MM.1S (cell line): ENCODE measurements around the gene PLEKHG1.

ENCODE experiments used
- DNase-seq: peaks from one replicate; pipeline ENCODE4 v3.0.0-alpha.2; 2015
- H2AFZ ChIP-seq: fragments of 300-600 bp; sonication (generic); 2 replicates; pipeline ENCODE4 v1.6.0; 2016; ENCODE audit warnings: antibody characterized with exemption, low read length
- H3F3A ChIP-seq: fragments of 300-600 bp; sonication (generic); 2 replicates; pipeline ENCODE4 v1.6.1; 2016; ENCODE audit warnings: mild to moderate bottlenecking, antibody characterized with exemption, low read length, moderate library complexity, mixed read lengths; ENCODE audit not compliant: insufficient read depth
- H3K27ac ChIP-seq: fragments of 300-600 bp; sonication (generic); 2 replicates; pipeline ENCODE4 v1.5.1; 2016; ENCODE audit warnings: mild to moderate bottlenecking, low read length
- H3K27me3 ChIP-seq: fragments of 300-600 bp; sonication (generic); replicated peaks from 2 replicates; pipeline ENCODE4 v1.6.0; 2016; ENCODE audit warnings: low read length; ENCODE audit not compliant: insufficient read depth
- H3K36me3 ChIP-seq: fragments of 300-600 bp; sonication (generic); replicated peaks from 2 replicates; pipeline ENCODE4 v1.6.1; 2016; ENCODE audit warnings: mild to moderate bottlenecking, low read length, mixed read lengths; ENCODE audit not compliant: insufficient read depth
- H3K4me1 ChIP-seq: fragments of 300-600 bp; sonication (generic); 2 replicates; pipeline ENCODE4 v1.6.1; 2016; ENCODE audit warnings: low read length, mixed read lengths
- H3K4me2 ChIP-seq: fragments of 300-600 bp; sonication (generic); 2 replicates; pipeline ENCODE4 v1.6.0; 2016; ENCODE audit warnings: low read depth, low read length
- H3K4me3 ChIP-seq: fragments of 300-600 bp; sonication (generic); 2 replicates; pipeline ENCODE4 v1.5.1; 2016; ENCODE audit warnings: low read length, mixed read lengths
- H3K79me2 ChIP-seq: fragments of 300-600 bp; sonication (generic); 2 replicates; pipeline ENCODE4 v1.6.1; 2016; ENCODE audit warnings: mixed run types, low read length, mixed read lengths
- H3K9ac ChIP-seq: fragments of 300-600 bp; sonication (generic); 2 replicates; pipeline ENCODE4 v1.6.1; 2016; ENCODE audit warnings: low read length, mixed read lengths
- H3K9me2 ChIP-seq: fragments of 300-600 bp; sonication (generic); replicated peaks from 2 replicates; pipeline ENCODE4 v1.6.1; 2016; ENCODE audit warnings: mild to moderate bottlenecking, low read length, mixed read lengths; ENCODE audit not compliant: insufficient read depth
- H3K9me3 ChIP-seq: fragments of 300-600 bp; sonication (generic); replicated peaks from 2 replicates; pipeline ENCODE4 v1.6.1; 2016; ENCODE audit warnings: mild to moderate bottlenecking, low read length, mixed read lengths; ENCODE audit not compliant: insufficient read depth
- H4K20me1 ChIP-seq: fragments of 300-600 bp; sonication (generic); 2 replicates; pipeline ENCODE4 v1.6.1; 2016; ENCODE audit warnings: mild to moderate bottlenecking, low read length, moderate library complexity, mixed read lengths; ENCODE audit not compliant: insufficient read depth
- EZH2 ChIP-seq: fragments of 300-600 bp; sonication (generic); optimal IDR thresholded peaks from 2 replicates; pipeline ENCODE3; 2017; ENCODE audit warnings: low read depth, mild to moderate bottlenecking, antibody characterized with exemption, low read length, mixed read lengths
- EZH2phosphoT487 ChIP-seq: fragments of 300-600 bp; sonication (generic); IDR thresholded peaks from 2 replicates; pipeline ENCODE4 v1.6.1; 2018; ENCODE audit warnings: antibody characterized with exemption, low read length
- TF ChIP-seq, protein P1 (sequence below): fragments of 300-600 bp; sonication (generic); IDR thresholded peaks from 2 replicates; pipeline ENCODE4 v1.5.1; 2016; ENCODE audit warnings: antibody characterized with exemption, low read length, mixed read lengths

PLEKHG1 gene

DNA sequence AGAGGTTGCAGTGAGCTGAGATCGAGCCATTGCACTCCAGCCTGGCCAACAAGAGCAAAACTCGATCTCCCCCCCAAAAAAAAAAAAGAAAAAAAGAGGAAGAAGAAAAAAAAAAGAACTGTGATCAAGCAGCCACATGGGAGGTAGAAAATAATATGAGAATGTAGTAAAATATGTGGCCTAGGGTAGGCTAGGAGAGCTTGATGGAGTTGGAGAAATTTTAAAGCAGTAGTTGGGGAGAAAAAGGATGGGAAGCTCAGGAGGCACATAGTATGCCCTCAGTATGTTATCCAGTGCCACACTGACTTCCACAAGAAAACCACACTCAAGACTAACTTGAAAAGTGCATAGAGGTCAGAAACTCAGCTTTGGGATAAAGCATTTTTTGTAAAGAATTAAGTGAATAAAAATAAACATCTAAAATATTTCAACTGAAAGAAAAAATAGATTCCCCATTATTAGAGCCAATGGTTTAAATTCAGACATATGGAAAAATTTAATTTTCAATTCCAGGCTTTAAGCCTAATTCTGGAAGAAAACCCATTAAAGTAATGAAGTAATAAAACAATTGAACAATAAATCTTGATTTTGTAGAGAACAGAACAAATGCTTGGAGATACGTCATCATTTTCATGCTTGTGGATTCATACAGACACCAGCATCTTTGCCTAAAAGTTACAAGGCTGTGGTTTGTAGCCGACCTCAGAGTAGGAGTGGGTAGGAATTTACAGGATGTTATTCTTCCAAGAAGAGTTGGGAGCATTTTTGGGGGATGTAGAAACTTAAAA lies 34.7 kb downstream of the PLEKHG1 start:
- Histone ChIP-seq H3K4me1 (peaks cover 3% of the 10 kb centered on the region; the same call in 1 of the 2 replicates), H3K9ac (no peak overlapping the region), H3K4me2 (no peak overlapping the region), H3K9me3 (no peaks in the 10 kb centered on the region), H4K20me1 (no peaks in the 10 kb centered on the region), H3K36me3 (no peaks in the 10 kb centered on the region), H3K9me2 (no peaks in the 10 kb centered on the region), H3K4me3 (no peak overlapping the region), H3K27ac (no peak overlapping the region), H2AFZ (no peak overlapping the region), H3K27me3 (no peaks in the 10 kb centered on the region; the same call in 1 of the 2 replicates), H3F3A (no peaks in the 10 kb centered on the region), H3K79me2 (no peaks in the 10 kb centered on the region)
- TF ChIP-seq, protein P1, sequence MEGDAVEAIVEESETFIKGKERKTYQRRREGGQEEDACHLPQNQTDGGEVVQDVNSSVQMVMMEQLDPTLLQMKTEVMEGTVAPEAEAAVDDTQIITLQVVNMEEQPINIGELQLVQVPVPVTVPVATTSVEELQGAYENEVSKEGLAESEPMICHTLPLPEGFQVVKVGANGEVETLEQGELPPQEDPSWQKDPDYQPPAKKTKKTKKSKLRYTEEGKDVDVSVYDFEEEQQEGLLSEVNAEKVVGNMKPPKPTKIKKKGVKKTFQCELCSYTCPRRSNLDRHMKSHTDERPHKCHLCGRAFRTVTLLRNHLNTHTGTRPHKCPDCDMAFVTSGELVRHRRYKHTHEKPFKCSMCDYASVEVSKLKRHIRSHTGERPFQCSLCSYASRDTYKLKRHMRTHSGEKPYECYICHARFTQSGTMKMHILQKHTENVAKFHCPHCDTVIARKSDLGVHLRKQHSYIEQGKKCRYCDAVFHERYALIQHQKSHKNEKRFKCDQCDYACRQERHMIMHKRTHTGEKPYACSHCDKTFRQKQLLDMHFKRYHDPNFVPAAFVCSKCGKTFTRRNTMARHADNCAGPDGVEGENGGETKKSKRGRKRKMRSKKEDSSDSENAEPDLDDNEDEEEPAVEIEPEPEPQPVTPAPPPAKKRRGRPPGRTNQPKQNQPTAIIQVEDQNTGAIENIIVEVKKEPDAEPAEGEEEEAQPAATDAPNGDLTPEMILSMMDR = no peak
- no peak for TF ChIP-seq EZH2phosphoT487
- TF ChIP-seq EZH2 = no peak
- DNase-seq = no peak

DNA sequence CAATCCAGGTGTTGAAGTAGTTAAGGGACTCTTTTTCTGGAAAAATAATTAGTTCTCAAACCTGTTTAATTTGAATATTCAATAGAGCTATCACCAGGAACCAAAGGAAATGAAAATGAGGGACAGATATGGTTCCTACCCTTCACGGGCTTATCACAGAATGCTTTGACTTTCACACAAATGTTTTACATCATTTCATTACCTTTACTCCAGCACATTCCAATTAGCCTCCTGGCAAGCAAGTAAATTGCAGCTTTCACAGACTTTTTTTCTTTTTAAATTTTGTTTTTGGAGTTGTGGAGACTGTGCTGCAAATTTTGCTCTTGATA lies 35.2 kb downstream of the PLEKHG1 start:
- H4K20me1 ChIP-seq = no peaks in the 10 kb centered on the region
- H3K9me2 ChIP-seq = no peaks in the 10 kb centered on the region
- H3K9ac ChIP-seq = no peak overlapping the region
- no peak overlapping the region for H3K4me3 ChIP-seq
- no peaks in the 10 kb centered on the region for H3K36me3 ChIP-seq
- H3F3A ChIP-seq = no peaks in the 10 kb centered on the region
- H3K27ac ChIP-seq = no peak overlapping the region
- H2AFZ ChIP-seq = no peak overlapping the region
- no peaks in the 10 kb centered on the region for H3K9me3 ChIP-seq
- no peaks in the 10 kb centered on the region; the same call in 1 of the 2 replicates for H3K27me3 ChIP-seq
- DNase-seq = no peak
- peaks cover 3% of the 10 kb centered on the region; the same call in 1 of the 2 replicates for H3K4me1 ChIP-seq
- TF ChIP-seq, protein P1 = no peak
- TF ChIP-seq EZH2 = no peak
- TF ChIP-seq EZH2phosphoT487 = no peak
- no peaks in the 10 kb centered on the region for H3K79me2 ChIP-seq
- no peak overlapping the region for H3K4me2 ChIP-seq

DNA sequence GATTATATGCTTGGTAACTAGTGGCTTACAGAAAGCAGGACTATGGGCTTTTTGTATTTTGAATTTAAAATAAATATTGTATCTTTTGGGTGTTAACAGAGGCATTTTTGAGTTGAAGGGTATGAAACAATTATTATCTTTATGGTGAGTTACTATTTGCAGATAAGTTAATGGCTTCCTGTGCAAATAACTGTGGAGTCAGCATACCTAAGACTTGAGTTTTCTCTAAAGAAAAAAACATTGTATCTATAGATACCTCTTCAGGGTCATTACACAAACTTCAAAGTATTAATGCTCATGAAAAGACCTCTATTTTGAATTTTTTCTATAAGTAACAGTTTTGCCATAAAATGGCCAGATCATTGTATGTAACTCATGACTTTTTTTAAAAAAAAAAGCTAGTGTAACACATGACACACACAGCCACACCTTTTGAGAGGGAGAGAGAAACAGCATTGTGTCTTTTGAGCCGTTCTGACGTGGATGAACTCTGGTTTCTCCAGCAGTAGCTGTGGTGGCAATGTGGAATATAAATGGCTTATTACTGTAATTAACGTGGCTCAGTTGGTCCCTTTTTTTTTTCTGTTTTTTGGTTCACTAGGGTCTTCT lies 36.3 kb downstream of the PLEKHG1 start:
- Histone ChIP-seq H3K9me2 (no peaks in the 10 kb centered on the region), H3K27me3 (no peaks in the 10 kb centered on the region; the same call in 1 of the 2 replicates), H3K27ac (no peak overlapping the region), H3K79me2 (no peaks in the 10 kb centered on the region), H3K9ac (no peak overlapping the region), H2AFZ (no peak overlapping the region), H4K20me1 (no peaks in the 10 kb centered on the region), H3K4me1 (peaks cover 3% of the 10 kb centered on the region; the same call in 1 of the 2 replicates), H3K9me3 (no peaks in the 10 kb centered on the region), H3K36me3 (no peaks in the 10 kb centered on the region), H3K4me2 (no peak overlapping the region), H3F3A (no peaks in the 10 kb centered on the region), H3K4me3 (no peak overlapping the region)
- no peak for DNase-seq
- TF ChIP-seq, protein P1 = no peak
- TF ChIP-seq EZH2 (no peak), EZH2phosphoT487 (no peak)
